Naive thymus-derived CD4-positive, alpha-beta T cell (primary cell): ENCODE measurements around the gene CAPG. TPM values are rescaled to one million over a fixed set of nuclear protein-coding genes. Genes with fewer than 3 reads are reported as not detected.

Experiments used
- ATAC-seq: fragments of 150-1000 bp; cut with Tn5 transposase; 2 replicates; pipeline ENCODE4 v1.10.0; 2021; ENCODE audit warnings: mild to moderate bottlenecking, moderate library complexity
- CTCF ChIA-PET: fragments of 350-600 bp; sonication (Branson Sonifier 250); formaldehyde crosslinking; loops from one replicate; lab custom pipeline; 2021; ENCODE audit warnings: antibody characterized with exemption; lab: Charles Lee
- POLR2A ChIA-PET: fragments of 350-600 bp; sonication (Branson Sonifier 250); formaldehyde crosslinking; loops from one replicate; lab custom pipeline; 2021; ENCODE audit warnings: antibody characterized with exemption, inconsistent platforms; lab: Charles Lee
- DNase-seq, 9 donors: peaks; one replicate each; pipeline versions ENCODE4 v3.0.0 to v3.0.0-alpha.2; 2020 to 2022; ENCODE audit warnings: mixed read lengths in 1 of 9
- H3K27ac ChIP-seq: one replicate; pipeline ENCODE4 v1.7.0; 2013; ENCODE audit warnings: mild to moderate bottlenecking, low read depth, low read length, moderate library complexity
- H3K27me3 ChIP-seq, 2 donors: one replicate each; pipeline ENCODE4 v1.7.0; 2013; ENCODE audit warnings: low read length in 2 of 2, mild to moderate bottlenecking in 2 of 2, moderate library complexity in 2 of 2; ENCODE audit not compliant: control insufficient read depth in 2 of 2, insufficient read depth in 2 of 2
- H3K36me3 ChIP-seq, 3 experiments: 1 replicate in 2 of 3; 2 replicates in 1 of 3; pipeline ENCODE4 v1.7.0; 2013; ENCODE audit warnings: low read length in 3 of 3, mild to moderate bottlenecking in 3 of 3, moderate library complexity in 1 of 3; ENCODE audit not compliant: insufficient read depth in 3 of 3, control insufficient read depth in 2 of 3
- H3K4me1 ChIP-seq, 2 donors: one replicate each; pipeline ENCODE4 v1.7.0; 2013; ENCODE audit warnings: low read length in 2 of 2, mild to moderate bottlenecking in 2 of 2, moderate library complexity in 1 of 2; ENCODE audit not compliant: control insufficient read depth in 2 of 2, insufficient read depth in 2 of 2
- H3K4me3 ChIP-seq: 2 replicates; pipeline ENCODE4 v1.7.0; 2013; ENCODE audit warnings: mild to moderate bottlenecking, low read length
- H3K9me3 ChIP-seq, 3 experiments: 1 replicate in 2 of 3; 2 replicates in 1 of 3; pipeline ENCODE4 v1.7.0; 2013; ENCODE audit warnings: low read length in 3 of 3; ENCODE audit not compliant: control insufficient read depth in 2 of 3
- H3K27ac Mint-ChIP-seq, 9 donors: one replicate each; pipeline ENCODE4 v1.8.0; 2020 to 2022; ENCODE audit warnings: mixed read lengths in 9 of 9, mild to moderate bottlenecking in 8 of 9, moderate library complexity in 5 of 9, inconsistent platforms in 2 of 9
- H3K27me3 Mint-ChIP-seq, 5 donors: one replicate each; pipeline ENCODE4 v1.8.0; 2021 to 2022; ENCODE audit warnings: mixed read lengths in 5 of 5, mild to moderate bottlenecking in 1 of 5
- H3K36me3 Mint-ChIP-seq, 5 donors: one replicate each; pipeline ENCODE4 v1.8.0; 2020 to 2022; ENCODE audit warnings: mixed read lengths in 5 of 5, mild to moderate bottlenecking in 3 of 5, inconsistent platforms in 1 of 5
- H3K4me1 Mint-ChIP-seq, 7 donors: one replicate each; pipeline ENCODE4 v1.8.0; 2020 to 2022; ENCODE audit warnings: mixed read lengths in 7 of 7, mild to moderate bottlenecking in 3 of 7, inconsistent platforms in 1 of 7
- H3K4me3 Mint-ChIP-seq, 10 donors: one replicate each; pipeline ENCODE4 v1.8.0; 2020 to 2022; ENCODE audit warnings: mild to moderate bottlenecking in 10 of 10, mixed read lengths in 10 of 10, moderate library complexity in 6 of 10, inconsistent platforms in 2 of 10
- H3K9me3 Mint-ChIP-seq, 11 donors: one replicate each; pipeline ENCODE4 v1.8.0; 2020 to 2022; ENCODE audit warnings: mixed read lengths in 11 of 11, mild to moderate bottlenecking in 4 of 11, inconsistent platforms in 1 of 11, moderate library complexity in 1 of 11
- intact Hi-C, 2 donors: fragments of 100-400 bp; cut with micrococcal nuclease; formaldehyde crosslinking; loops; one replicate each; pipeline ENCODE4 v1.15.1; 2023
- polyA plus RNA-seq, 2 donors: library from polyadenylated mRNA; unstranded; fragments of 300-500 nt; fragmentation: Illumina TruSeq; gene quantifications; one replicate each; pipeline ENCODE4 v1.2.3, GENCODE V29; 2021
- total RNA-seq, 6 experiments: library from RNA in 5 of 6; stranded (reverse) in 5 of 6; gene quantifications; 1 replicate in 5 of 6; 2 replicates in 1 of 6; pipeline ENCODE4 v1.2.3 and lab custom pipeline; 2021 to 2026

Gene CAPG, protein sequence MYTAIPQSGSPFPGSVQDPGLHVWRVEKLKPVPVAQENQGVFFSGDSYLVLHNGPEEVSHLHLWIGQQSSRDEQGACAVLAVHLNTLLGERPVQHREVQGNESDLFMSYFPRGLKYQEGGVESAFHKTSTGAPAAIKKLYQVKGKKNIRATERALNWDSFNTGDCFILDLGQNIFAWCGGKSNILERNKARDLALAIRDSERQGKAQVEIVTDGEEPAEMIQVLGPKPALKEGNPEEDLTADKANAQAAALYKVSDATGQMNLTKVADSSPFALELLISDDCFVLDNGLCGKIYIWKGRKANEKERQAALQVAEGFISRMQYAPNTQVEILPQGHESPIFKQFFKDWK
- total RNA-seq (100 to 1,000 TPM in 2 of 5 experiments, 10 to 100 TPM in 3; 12.9 to 265 (median 29.7) TPM), polyA plus RNA-seq (10 to 100 TPM; 34.3 to 36.4 TPM), total RNA-seq (lab: John Stamatoyannopoulos, UW) (4.8 reads per million, percentile 23 among the genes with 10 or more reads in this experiment)

DNA sequence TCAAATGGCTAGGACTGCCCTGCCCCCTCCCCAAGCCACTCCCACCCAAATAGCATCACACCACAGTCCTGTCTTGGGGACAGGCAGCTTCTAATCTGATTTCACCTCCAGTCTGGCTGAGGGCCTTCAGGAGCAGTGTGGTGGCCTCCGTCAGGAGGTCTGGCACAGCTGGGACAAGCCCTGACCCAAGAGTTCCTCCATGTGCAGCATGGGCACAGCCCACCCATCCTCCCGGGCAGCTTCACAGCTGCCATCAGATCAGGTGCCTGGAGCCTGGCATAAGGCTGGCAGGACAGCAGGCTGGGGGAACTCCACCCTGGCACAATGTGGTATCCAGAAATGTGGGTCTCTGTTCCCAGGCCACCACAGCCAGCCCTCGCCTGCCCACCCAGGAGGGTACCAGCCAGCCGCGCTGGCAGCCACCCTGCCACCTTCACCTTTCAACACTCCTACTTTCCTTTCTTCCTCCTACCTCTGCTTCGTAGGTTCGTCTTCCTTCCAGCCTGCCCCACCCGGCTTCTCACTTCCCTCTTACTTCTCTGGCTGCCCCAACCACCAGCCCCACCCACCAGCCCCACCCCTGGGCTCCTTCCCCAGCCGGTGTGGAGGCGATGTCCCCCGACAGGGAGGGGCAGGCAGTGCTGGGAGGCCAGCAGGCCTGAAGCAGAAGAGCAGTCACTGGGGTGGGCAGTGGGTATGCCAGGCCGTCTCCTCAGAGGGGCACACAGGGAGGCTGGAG, at the start of gene CAPG:
CAPG (minus strand) TSS at position 522 of the 739 bp plus-strand sequence. CDS start 8,221 bp downstream, outside the sequence.
- POLR2A ChIA-PET = interaction anchor here (2.5 kb wide), 1 partner anchor 129 kb away, joined by 11 read pairs; the partner anchor contains the start of gene MAT2A
- H3K36me3 ChIP-seq = no peaks in the 10 kb centered on the region
- peak within 1 kb of the TSS; percentile 63 for H3K4me3 ChIP-seq
- Mint-ChIP-seq H3K4me3 (peak within 1 kb of the TSS; percentile 66 to 94 (median 78)), H3K27me3 (peaks cover 0 to 15% (median 0%) of the 10 kb centered on the region in 5 donors), H3K27ac (peak within 1 kb of the TSS; percentile 33 to 81 (median 76)), H3K9me3 (peaks cover 0 to 3% (median 0%) of the 10 kb centered on the region in 11 donors), H3K36me3 (peaks cover 0 to 16% (median 0%) of the 10 kb centered on the region in 5 donors), H3K4me1 (peaks cover 32 to 78% (median 56%) of the 10 kb centered on the region in 7 donors)
- ATAC-seq (peak; percentile 60), DNase-seq (peak in 3 of 9 donors; percentile 27 to 59 (median 29))
- H3K4me1 ChIP-seq = peaks cover 30 to 55% of the 10 kb centered on the region in 2 donors
- H3K27ac ChIP-seq = peak within 1 kb of the TSS; percentile 41
- CTCF ChIA-PET = no interaction called here
- no peaks in the 10 kb centered on the region for H3K27me3 ChIP-seq
- H3K9me3 ChIP-seq = no peaks in the 10 kb centered on the region
- intact Hi-C loops = loop anchor here (1.0 to 10.0 kb wide), 3 partner anchors 8 to 785 kb away; partner anchors contain the start of genes IMMT (in 1 of the 2), MRPL35 (in 1 of the 2) and SH2D6 (in 1 of the 2)

DNA sequence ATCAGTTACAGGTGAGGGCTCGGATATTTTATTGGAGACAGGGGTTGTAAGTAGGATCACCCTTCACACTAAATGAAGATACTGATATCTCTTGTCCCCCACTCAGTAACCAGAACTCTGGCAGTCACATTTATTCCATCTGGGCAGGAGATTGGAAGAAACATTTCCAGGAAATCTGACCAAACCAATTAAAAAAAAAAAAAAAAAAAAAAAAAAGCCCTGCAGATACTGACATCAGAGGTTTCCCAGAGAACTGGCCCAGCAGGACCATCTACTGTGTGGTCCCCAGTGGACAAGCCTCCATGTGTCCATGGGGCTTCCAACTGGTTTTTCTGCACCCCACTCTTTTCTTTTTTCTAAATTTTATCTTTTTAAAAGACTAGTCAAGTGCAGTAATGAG, 49.6 kb upstream of the CAPG start:
- H3K4me3 ChIP-seq = no peak overlapping the region
- H3K9me3 ChIP-seq = no peaks in the 10 kb centered on the region
- no peak overlapping the region for H3K27ac ChIP-seq
- Mint-ChIP-seq H3K4me3 (no peak overlapping the region), H3K4me1 (peaks cover 0 to 2% (median 0%) of the 10 kb centered on the region in 7 donors), H3K36me3 (no peaks in the 10 kb centered on the region), H3K27ac (no peak overlapping the region), H3K9me3 (no peaks in the 10 kb centered on the region), H3K27me3 (peaks cover 0 to 14% (median 0%) of the 10 kb centered on the region in 5 donors)
- H3K4me1 ChIP-seq = no peaks in the 10 kb centered on the region
- ATAC-seq (no peak), DNase-seq (no peak)
- ChIA-PET POLR2A (no interaction called here), CTCF (no interaction called here)
- no peaks in the 10 kb centered on the region for H3K36me3 ChIP-seq
- intact Hi-C loops = loop anchor here in 1 of 2 donors (10.0 kb wide), 1 partner anchor 65 kb away; no protein-coding TSS in a partner anchor
- no peaks in the 10 kb centered on the region for H3K27me3 ChIP-seq

DNA sequence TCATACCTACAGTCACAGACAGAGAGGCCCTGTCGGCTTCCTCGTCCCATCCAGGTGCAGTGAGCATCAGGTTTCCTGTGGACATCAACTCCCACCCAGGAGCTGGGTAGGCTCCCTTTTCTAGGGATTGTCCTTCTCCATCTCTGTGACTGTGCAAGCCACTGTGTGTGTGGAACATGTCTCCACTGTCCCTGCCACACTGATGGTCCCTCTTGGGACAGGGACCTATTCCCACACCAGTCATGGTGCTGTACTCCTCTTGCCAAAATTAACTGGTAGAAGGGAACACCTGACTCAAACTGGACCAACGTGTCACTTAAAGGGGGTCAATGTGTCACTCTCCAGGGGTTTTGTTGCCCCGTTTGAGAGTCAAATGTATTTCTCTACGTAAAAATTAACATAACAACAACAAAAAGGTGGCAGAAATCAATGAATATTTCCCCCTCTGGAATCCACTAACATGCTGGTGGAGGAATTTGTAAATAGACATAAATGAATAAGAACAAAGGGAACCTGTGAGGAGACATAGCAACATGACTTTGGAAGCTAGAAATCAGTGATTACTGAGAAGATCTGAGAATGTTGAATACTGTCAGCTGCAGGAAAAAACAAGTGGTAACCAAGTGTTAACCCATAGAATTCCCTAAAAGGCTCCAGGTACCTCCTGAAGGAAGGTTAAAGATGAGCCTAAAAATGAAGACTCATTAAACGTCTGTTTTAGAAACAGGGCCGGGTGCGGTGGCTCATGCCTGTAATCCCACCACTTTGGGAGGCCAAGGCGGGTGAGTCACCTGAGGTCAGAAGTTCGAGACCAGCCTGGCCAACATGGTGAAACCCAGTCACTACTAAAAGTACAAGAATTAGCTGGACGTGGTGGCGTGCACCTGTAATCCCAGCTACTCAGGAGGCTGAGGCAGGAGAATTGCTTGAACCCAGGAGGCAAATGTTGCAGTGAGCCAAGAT, 48.7 kb upstream of the CAPG start:
- no peak for ATAC-seq
- ChIA-PET POLR2A (no interaction called here), CTCF (no interaction called here)
- no peak for DNase-seq
- H3K4me1 Mint-ChIP-seq = peaks cover 0 to 2% (median 0%) of the 10 kb centered on the region in 7 donors
- no peaks in the 10 kb centered on the region for H3K36me3 Mint-ChIP-seq
- H3K4me1 ChIP-seq = no peaks in the 10 kb centered on the region
- no peaks in the 10 kb centered on the region for H3K36me3 ChIP-seq
- no peak overlapping the region for H3K4me3 Mint-ChIP-seq
- intact Hi-C loops = no loop called here
- H3K27me3 Mint-ChIP-seq = peaks cover 0 to 14% (median 0%) of the 10 kb centered on the region in 5 donors
- no peaks in the 10 kb centered on the region for H3K9me3 ChIP-seq
- H3K9me3 Mint-ChIP-seq = no peaks in the 10 kb centered on the region
- H3K4me3 ChIP-seq = no peak overlapping the region
- H3K27ac Mint-ChIP-seq = no peak overlapping the region
- H3K27me3 ChIP-seq = no peaks in the 10 kb centered on the region
- no peak overlapping the region for H3K27ac ChIP-seq

DNA sequence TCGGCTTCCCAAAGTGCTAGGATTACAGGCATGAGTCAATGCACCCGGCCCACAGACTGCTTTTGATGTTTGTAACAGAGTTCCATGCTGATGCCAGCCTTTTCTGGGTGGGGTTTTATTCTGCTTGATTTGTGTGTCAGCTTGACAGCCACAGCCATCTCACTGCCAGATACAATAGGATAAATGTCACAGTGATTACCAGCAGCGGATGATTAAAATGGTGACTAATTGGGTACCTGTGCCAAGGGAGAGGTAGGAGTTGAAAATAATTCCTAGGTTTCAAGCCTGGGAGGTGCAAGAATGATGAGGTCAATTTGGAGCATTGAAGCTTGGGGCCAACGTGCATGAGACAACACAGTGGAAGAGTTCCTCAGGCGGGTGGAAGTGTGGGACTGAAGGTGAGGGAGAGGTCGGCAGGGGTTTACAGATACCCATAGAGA, 47.7 kb upstream of the CAPG start:
- Histone ChIP-seq H3K36me3 (no peaks in the 10 kb centered on the region), H3K4me3 (no peak overlapping the region), H3K4me1 (no peaks in the 10 kb centered on the region), H3K27ac (no peak overlapping the region), H3K9me3 (no peaks in the 10 kb centered on the region), H3K27me3 (no peaks in the 10 kb centered on the region)
- Mint-ChIP-seq H3K27me3 (peaks cover 0 to 14% (median 0%) of the 10 kb centered on the region in 5 donors), H3K27ac (no peak overlapping the region), H3K9me3 (no peaks in the 10 kb centered on the region), H3K36me3 (no peaks in the 10 kb centered on the region), H3K4me3 (no peak overlapping the region), H3K4me1 (peaks cover 0 to 2% (median 0%) of the 10 kb centered on the region in 7 donors)
- intact Hi-C loops = no loop called here
- no peak for DNase-seq
- CTCF ChIA-PET = no interaction called here
- no peak for ATAC-seq
- POLR2A ChIA-PET = no interaction called here

DNA sequence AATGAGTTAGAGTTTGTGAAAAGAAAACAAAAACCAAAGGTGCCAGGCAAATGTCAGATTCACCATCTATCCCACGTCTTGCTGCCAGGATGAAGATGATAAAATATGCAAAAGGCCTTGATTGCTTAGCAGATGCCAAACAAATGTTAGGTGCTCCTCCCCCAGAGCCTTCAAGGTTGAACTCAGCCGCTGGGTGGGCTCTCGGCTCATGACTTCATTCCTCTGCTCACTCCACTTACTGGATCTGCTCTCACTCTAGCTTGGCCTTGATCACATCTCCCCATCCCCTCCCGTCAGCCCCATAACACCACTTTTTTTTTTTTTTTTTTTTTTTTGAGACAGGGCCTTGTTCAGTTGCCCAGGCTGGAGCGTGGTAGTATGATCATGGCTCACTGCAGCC, 46.9 kb upstream of the CAPG start:
- intact Hi-C loops = no loop called here

More for the DNA sequence above, 46.9 kb upstream of the CAPG start:
- peak overlapping the region in 1 of 9 donors; percentile 46 for H3K27ac Mint-ChIP-seq
- Histone ChIP-seq H3K27me3 (no peaks in the 10 kb centered on the region), H3K9me3 (no peaks in the 10 kb centered on the region), H3K4me1 (no peaks in the 10 kb centered on the region), H3K27ac (no peak overlapping the region), H3K36me3 (no peaks in the 10 kb centered on the region), H3K4me3 (no peak overlapping the region)
- H3K4me1 Mint-ChIP-seq = peaks cover 0 to 2% (median 0%) of the 10 kb centered on the region in 7 donors
- ChIA-PET POLR2A (no interaction called here), CTCF (no interaction called here)
- H3K4me3 Mint-ChIP-seq = no peak overlapping the region
- peaks cover 0 to 14% (median 0%) of the 10 kb centered on the region in 5 donors for H3K27me3 Mint-ChIP-seq
- H3K36me3 Mint-ChIP-seq = no peaks in the 10 kb centered on the region
- H3K9me3 Mint-ChIP-seq = no peaks in the 10 kb centered on the region
- no peak for ATAC-seq
- no peak for DNase-seq
